Stimulated activated CD4-positive, alpha-beta T cell treated with anti-CD3 and anti-CD28 coated beads, TNF-alpha, amount 100 ng/mL, for 24 hours (primary cell): ENCODE measurements around the gene HOXC11.

Source experiments
- DNase-seq, 3 experiments: peaks; one replicate each; pipeline ENCODE4 v3.0.0-alpha.2; 2020; ENCODE audit warnings: low read depth in 3 of 3

HOXC11 gene

DNA sequence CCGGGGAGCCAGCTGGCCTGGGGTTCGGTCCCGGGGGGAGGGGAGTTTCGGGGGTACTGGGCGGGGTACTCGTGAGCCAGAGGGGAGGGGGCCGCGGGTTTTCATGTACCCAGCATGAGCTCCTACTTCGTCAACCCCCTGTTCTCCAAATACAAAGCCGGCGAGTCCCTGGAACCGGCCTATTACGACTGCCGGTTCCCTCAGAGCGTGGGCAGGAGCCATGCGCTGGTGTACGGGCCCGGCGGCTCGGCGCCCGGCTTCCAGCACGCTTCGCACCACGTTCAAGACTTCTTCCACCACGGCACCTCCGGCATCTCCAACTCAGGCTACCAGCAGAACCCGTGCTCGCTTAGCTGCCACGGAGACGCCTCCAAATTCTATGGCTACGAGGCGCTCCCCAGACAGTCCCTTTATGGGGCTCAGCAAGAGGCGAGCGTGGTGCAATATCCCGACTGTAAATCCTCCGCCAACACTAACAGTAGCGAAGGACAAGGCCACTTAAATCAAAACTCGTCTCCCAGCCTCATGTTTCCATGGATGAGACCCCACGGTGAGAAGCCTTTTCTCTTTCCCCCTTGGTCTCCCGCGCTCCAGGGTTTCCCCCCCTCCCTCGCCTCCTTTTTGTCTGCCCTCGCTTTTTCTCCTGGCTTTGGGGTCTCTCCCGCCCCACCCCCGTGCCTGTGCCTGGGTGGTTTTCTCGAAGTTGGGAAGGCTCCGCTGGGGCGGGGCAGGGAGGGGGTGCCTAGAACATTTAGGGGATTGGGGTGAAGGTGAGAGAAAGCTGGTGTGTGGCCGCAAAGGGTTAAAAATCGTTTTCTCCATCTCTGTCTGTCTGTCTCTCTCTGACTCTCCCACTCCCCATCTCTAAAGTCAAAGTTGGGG is 36.5 kb downstream of the HOXC11 start:
- no peak for DNase-seq

DNA sequence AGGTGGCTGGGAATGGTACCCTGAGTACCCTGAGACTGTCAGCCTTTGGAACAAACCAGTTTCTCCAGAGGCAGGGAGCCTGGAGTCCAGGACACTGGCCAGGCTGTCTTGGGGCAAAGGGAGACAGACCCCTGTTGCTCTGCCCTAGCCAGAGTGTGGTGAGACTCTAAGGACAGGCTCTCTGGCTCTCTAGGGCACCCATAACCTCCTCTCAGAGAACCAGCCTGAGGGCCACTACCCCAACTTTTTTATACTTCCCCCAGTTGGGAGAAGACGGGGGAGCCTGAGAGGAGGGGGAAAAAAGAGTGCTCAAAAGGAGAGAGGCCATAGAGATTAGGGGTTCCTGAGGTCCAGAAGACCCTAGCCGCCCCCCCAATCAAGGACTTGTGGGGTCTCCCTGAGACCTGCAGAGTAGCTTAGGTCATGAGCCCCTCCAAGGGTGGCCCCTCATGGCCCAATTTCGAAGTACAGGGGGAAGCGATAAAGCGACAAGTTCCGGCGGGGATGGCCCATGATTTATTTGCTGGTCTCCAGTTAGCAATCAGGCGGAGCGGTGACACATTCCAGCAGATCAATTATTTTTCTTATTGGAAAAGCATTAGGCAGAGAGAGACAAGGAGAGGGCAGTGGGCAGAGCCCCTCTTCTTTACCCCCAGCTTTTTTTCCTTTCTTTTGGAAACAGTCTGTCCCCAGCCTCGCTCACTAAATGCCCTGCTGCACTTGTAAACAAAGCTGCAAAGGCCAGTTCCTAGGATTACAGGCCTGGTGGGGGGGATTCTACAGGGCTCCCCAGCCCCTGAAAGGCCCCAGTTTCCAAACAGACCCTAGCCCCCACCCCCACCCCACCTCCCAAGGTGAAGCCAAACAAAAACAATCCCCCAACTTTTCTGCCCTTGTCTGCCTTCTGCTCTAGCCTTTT is 37.4 kb downstream of the HOXC11 start:
- no peak for DNase-seq

DNA sequence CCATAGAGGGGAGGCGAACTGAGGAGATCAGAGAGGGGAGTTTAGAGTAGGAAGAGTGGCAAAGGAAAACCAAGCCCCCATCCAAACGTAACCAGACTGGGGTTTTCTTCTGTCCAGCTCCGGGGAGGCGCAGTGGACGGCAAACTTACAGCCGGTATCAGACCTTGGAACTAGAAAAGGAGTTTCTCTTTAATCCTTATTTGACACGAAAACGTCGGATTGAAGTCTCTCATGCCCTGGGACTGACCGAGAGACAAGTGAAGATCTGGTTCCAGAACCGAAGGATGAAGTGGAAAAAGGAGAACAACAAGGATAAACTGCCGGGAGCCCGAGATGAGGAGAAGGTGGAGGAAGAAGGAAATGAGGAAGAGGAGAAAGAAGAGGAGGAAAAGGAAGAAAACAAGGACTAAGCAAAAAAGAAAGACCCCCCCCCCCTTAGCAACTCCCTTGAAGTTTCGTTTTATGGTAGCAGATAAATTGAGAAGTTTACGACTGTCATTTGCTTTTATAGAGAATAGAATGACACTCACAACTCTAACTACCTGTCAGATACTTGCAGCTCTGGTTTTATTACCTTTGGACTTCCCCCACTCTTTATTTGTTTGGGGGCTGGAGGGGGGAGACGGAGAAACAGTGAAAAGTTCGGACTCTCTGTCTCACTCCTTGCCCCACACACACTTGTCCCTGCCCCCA is 38.2 kb downstream of the HOXC11 start:
- no peak for DNase-seq

DNA sequence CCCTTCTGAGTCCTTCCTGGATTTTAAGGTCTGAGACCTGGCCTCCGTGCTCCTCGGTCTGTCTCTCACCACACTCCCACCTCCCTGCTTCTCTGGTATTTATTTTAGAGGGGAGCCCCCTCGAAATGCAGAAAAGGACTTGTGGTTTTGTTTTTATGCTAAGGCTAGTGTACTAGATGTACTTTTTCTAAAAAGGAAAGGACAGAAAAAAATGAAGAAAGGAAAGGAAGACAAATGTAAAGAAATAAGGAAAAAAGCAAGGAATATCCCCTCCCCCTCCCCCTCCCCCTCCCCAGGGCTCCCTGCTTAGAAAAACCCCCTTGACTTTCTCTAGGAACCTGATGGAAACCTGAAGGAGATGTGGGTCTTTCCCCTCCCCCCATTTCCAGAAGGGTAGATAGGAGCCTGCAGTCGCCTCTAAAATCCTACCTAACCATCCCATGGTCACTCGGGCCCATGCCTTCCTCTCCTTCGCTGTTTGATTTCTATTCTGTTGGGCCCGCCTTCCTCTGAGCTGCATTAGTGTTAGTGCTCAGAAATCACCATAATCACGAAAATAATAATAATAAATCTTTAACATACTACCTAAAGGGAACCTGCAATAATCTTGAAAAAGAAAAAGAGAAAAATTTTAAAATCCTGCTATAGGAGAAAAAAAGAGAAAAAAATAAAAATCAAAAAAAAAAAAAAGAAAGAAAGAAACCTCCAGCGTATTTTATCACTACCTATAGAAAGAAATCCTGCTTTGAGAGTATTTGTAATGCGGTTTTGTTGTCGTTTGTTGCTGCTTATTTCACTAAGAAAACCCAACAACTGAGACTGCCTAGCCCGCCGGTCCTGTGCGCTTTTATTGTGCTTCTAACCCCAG is 39.0 kb downstream of the HOXC11 start:
- DNase-seq = no peak

DNA sequence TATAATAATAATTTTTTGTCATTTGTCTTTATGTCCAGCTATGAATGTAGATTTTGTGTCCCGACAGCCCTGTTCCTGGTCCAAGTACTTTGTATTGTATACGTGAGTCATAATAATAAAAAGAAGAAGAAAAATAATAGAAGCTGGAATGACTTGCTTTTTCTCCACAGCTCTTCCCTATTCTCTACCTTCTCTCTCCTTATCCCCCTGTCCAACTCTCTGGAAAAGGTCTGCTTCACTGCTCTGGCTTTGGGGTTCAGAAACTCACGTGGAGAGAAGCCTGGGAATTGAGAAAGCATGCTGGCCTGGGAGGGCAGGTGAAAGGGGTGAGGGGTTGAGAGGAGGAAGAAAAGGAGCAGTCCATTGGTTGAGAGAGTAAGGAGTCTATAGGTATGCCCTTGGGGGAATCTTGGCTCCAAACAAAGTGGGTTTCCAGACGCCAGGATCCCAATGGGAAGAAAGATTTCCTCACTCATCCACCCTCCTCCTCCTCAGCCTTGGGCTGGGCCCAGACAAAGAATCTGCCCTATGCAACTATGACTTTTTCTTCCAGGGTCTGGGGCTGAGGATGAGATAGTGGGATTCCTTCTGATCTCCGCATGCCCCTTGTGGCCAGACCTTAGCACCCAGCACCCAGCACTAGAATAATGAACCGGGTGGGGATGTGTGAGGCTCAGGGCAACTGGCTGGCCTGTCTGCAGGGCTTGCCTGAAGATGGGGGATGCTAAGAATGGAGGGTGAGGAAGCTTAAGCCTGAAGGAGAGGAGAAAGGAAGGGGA is 39.9 kb downstream of the HOXC11 start:
- no peak for DNase-seq

DNA sequence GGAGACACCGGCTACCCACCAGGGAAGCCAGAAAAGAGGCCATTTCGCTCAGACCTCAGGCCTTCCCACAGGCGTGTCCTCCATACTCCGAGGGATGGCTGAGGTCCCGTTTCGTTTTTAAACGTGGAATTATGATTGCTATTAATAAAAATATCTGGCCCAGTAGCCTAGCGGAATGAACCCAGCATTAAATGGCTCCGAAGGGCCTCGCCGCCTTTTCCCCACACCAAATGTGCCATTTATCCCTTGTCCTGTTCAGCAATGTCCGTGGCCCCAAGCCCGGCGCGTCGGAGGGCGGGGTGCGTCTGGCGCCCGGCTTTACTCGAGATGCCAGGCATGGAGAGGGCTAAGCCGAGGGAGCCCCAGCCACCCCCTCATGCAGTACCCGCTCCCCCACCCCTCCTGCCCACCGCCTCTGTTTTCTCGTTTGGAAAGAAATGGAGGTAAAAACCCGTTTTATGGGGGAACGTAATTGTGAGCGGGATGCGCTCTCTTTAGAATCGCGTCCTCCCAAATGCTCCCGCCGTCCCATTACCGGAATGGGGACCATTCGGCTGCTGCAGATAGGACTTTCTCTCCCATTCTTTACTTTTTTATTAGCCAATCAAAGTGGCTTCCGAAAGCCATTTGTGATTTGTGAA is 41.6 kb downstream of the HOXC11 start:
- DNase-seq = no peak

DNA sequence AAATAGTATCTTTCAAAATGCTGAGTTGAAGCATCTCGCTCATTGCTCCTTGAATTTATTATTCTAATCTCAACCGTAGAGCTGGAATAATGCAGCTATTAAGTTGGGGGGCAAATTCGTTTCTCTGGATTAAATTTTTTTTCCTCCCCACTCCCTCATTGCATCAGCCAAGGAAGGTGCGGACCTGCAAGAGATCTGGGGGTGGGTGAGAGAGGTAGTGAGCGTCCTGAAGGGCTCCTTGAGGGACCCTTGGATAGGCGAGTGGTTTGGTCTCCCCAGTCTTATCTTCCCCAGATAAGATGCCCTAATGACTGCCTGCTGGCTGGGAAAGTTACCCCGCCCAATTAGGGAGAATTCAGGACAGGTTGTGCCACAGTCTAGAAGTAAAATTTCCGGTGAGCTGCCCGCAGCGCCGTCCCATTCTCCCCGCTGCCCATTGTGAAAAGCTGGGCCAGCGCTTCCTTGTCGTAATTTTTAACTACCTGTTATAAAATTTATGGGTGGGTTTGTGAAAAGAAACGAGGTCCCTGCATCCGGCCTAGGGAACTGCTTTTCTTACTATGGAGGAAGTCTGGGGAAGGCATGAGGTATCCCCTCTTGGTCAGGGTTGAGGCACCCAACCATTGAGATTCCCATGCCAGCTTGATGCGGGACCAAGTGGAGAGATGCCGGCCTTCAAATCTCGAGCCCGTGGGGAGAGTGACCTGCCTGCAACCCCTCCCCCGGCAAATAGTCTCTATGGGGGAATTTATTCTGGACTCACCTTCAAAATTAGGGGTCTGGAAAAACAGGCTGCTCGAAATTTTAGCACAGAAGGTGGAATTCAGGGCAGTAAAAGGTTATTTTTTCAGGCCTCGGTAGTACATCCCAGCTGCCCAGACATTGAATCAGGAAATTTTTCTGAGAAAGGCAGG is 42.3 kb downstream of the HOXC11 start:
- DNase-seq = no peak

DNA sequence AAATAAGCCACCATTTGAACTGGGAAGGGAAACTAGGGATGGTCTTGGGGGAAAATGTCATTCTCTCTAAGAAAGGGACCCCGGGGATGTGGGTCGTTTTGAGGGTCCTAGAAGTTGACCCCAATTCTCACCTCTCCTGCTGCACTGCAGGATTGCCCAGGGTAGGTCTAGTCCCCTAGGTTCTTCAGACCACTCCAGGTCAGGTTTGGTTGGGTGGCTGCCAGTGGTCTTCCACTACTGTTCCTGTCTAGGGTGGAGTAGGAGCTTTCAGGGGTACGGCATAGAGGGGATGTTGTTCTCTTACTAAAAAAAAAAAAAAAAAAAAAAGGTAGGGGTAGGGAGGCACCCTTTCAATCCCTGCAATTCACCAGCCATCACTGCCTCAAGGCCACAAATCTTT is 43.1 kb downstream of the HOXC11 start:
- no peak for DNase-seq

DNA sequence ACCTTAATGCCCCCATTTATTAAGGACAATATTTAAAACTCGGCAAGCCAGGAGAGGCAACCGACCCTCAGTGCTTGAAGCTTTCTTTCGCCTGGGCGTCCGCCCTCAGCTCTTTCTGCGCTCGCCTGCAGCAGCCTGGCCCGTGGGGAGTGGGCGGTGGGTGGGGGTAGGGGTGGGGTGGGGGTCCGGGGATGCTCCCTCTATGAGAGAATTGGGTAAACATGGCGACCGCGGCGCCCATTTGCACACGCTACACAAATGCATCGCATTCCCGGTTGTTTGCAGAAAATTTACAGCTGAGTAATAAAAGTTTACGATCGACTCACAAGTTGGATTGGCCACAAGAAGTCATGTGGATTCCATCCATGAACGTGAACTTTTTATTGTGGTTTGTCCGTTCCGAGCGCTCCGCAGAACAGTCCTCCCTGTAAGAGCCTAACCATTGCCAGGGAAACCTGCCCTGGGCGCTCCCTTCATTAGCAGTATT is 43.6 kb downstream of the HOXC11 start:
- no peak for DNase-seq

DNA sequence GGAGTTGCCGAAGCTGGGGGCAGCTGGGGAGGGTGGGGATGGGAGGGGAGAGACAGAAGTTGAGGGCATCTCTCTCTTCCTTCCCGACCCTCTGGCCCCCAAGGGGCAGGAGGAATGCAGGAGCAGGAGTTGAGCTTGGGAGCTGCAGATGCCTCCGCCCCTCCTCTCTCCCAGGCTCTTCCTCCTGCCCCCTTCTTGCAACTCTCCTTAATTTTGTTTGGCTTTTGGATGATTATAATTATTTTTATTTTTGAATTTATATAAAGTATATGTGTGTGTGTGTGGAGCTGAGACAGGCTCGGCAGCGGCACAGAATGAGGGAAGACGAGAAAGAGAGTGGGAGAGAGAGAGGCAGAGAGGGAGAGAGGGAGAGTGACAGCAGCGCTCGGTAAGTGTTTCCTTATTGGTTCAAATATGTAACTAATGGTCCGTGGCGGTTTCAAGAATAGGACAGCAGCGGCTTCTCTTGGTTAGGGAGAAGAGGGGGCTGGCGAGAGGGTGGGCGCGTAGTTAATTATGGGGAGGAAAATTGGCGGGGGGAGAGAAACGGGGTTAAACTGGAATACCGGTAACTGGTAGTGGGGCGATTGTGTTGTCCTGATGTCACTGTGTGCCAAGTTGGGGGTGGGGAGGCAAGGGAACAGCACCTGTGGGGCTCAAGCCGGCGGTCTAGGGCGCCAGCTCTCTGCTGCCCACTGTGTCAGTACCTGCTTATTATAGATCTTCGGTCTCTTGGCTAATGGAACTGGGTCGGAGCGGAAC is 44.3 kb downstream of the HOXC11 start:
- no peak for DNase-seq

DNA sequence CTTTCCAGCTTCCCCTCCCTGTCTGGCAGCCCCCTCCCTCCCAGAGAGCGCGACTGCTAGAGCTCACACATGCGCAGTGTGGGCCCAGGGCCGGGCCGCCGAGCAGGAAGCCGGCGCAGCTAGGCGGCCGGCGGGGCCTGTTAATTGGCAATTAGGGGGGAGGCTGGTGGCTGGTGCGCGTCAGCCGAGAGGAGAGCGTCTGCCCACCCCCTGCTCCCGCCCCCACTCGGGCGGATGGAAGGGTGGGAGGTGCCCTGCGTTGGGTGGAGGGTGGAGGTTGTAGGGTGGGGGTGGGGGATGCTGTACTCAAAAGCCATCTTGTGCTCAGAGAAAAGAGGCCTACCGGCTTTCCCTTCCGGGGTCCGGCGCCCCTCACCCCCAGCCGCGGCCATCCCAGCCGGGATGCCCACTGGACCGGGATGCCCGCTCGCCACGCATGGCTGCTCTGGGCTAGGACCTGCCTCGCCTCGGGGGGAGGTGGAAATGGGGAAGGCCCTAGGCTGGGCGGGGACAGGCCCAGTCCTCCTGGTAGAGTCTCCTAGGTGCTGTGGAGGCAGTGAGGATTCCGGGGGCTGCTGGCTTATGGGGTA is 45.0 kb downstream of the HOXC11 start:
- peak; percentile 35 to 69 (median 45) for DNase-seq

DNA sequence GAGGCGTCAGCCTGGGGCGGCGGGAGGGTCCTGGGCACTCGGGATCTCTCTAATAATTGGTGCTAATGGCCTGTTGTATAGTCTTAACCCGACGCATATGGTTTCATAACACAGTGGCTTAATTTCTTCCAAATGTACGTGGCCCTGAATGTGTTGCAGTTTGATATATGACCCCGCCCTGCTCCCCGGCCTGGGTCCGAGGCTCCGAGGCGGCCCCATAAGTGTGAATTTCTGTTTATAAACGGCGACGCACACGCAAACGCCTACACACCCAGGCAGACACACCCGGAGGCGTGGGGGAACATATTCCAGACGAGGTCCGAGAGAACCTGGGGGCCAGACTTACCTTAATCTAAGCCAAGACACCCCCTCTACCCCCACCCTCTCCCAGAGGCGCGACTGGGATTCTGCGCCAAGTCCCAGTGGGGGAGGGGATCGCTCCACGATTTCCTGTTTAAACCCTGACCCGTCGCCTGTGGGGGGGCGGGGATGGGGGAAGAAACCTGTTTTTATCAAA is 45.6 kb downstream of the HOXC11 start:
- no peak for DNase-seq

DNA sequence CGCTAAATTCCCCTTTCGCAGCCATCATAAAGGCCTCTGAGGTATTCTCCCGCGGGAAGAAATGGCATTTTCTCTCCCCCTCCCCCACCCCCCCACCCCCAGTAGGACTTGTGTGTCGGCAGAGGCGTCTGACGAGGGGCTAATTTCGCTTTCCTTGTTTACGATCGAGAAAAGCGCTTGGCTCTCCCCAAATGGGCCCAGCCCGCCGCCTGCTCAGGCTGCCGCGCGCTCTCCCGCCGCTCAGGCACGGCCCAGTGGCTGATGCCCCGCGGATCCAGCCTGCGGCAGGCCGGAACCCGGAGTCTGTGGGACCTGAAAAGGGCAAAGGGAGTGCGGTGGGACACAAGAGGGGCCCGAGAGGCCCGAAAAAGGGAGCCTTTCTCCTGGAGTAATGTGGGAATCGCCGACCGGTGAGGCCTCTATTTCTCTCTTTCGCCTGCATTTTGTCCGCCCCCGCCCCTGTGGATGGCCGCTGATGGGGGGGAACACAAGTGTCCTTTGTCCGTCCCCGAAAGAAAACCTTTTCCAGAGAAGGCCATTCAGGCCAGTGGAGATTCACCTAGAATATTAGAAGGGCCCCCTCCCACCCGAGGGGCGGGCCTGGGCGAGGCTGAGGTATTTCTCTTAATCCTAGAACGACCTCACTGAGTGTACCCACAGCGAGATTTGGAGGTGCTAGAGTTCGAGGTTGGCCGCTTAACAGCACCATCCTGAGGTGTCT is 46.3 kb downstream of the HOXC11 start:
- DNase-seq = no peak

DNA sequence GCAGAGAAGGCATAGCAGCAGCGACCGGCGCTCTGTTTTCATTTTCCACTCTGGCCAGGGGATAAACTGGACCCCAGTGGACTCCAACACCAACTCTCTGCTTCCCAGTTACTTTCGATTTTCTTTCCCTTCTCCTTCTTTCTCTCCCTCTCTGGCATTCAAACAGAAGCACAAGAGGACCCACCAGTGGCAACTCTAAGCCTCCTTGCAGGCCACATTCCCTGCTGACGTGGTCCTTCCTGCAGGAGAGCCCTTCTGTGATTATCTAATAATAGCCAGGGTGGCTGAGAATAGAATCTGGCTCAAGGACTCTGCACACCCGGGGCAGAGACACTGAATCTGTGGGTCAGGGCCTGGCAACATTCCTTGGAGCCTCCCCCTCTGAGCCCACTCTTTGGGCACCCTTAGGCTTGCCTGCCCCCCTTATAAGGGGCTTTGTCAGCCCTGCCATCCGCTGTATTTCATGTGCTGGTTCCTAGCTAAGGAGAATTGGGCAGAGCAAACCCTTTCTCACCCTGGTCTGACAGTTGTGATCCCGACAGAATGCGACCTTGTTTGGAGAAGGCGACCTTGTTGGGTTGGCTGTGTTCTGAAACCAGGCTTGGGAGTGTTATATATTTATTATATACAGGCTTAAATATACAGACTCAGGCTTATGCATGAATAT is 47.1 kb downstream of the HOXC11 start:
- DNase-seq = no peak

DNA sequence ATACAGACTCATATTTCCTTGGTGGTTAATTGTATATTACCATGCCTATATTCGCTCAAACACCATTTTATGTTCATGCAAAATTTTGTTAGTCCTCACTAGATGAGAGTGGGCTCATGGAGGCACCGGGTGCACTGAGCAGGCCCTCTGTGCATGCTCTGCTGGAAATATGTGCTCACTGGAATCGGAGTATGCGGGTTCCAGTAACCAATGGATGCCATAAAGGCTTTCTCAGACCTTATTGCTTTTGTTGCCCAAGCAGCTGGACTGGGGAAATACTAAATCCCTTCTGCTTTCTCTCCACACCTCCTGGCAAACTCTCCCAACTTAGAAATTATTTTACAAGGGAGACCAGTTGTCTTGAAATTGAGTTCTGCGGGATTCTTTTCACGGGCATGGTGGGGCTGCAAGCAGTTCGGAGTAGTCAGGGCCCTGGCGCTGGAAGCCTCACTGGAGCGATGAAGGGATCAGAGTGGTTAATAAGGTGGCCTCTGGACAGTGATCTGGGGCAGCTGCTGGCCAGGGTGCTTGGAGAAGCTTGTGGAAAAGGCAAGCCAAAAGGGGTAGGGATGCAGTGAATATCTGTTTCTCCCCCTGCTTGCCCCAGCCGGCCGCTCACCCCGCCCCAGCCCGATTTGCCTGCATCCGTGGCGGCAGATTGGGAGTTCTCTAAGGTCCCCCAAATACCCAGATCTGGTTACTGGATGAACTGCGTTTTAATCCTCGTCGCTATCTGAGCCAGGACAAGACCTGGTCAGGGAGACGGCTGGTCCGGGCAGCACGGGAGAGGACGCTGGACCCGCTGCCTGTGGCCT is 47.9 kb downstream of the HOXC11 start:
- no peak for DNase-seq
